Stimulated activated CD4-positive, alpha-beta T cell treated with anti-CD3 and anti-CD28 coated beads, Interleukin-1b, Interleukin-23, amount 100 ng/mL, for 24 hours (primary cell): ENCODE data around the gene CHGA.

Experiments used
- DNase-seq, 4 experiments: peaks; one replicate each; pipeline ENCODE4 v3.0.0-alpha.2; 2020; ENCODE audit warnings: low read depth in 4 of 4, low spot score in 1 of 4

The CHGA gene

GRCh38 chr14:92959761-92960680 is 37.1 kb downstream of the CHGA start:
- DNase-seq, result no peak

- DNase-seq, result no peak
These were observed 38.0 kb downstream of the CHGA start for GRCh38 chr14:92960706-92961566.

GRCh38 chr14:92961567-92961855 is 38.6 kb downstream of the CHGA start:
- no peak for DNase-seq

- DNase-seq, result no peak
These were observed 39.3 kb downstream of the CHGA start for GRCh38 chr14:92962031-92962830.

GRCh38 chr14:92962831-92963095 is 39.8 kb downstream of the CHGA start:
- DNase-seq, result no peak

GRCh38 chr14:92963301-92964123 is 40.6 kb downstream of the CHGA start:
- no peak for DNase-seq

GRCh38 chr14:92964124-92965109 is 41.5 kb downstream of the CHGA start:
- DNase-seq, result no peak

GRCh38 chr14:92965281-92965680 is 42.3 kb downstream of the CHGA start:
- DNase-seq, result no peak

GRCh38 chr14:92967346-92967926 is 44.5 kb downstream of the CHGA start:
- no peak for DNase-seq

GRCh38 chr14:92968291-92969020 is 45.5 kb downstream of the CHGA start:
- DNase-seq, result no peak

- no peak for DNase-seq
These were observed 46.5 kb downstream of the CHGA start for GRCh38 chr14:92969430-92969829.

GRCh38 chr14:92969871-92970270 is 46.9 kb downstream of the CHGA start:
- DNase-seq, result no peak

GRCh38 chr14:92970271-92970670 is 47.3 kb downstream of the CHGA start:
- no peak for DNase-seq

GRCh38 chr14:92971601-92972180 is 48.7 kb downstream of the CHGA start:
- DNase-seq, result no peak

- DNase-seq, result no peak
These were observed 50.4 kb downstream of the CHGA start for GRCh38 chr14:92973261-92973797.

GRCh38 chr14:92973798-92974372 is 50.9 kb downstream of the CHGA start:
- DNase-seq, result no peak

GRCh38 chr14:92974541-92975345 is 51.8 kb downstream of the CHGA start:
- DNase-seq, result no peak
